ENCODE results near the gene ABCB9.

The ABCB9 gene

DNA sequence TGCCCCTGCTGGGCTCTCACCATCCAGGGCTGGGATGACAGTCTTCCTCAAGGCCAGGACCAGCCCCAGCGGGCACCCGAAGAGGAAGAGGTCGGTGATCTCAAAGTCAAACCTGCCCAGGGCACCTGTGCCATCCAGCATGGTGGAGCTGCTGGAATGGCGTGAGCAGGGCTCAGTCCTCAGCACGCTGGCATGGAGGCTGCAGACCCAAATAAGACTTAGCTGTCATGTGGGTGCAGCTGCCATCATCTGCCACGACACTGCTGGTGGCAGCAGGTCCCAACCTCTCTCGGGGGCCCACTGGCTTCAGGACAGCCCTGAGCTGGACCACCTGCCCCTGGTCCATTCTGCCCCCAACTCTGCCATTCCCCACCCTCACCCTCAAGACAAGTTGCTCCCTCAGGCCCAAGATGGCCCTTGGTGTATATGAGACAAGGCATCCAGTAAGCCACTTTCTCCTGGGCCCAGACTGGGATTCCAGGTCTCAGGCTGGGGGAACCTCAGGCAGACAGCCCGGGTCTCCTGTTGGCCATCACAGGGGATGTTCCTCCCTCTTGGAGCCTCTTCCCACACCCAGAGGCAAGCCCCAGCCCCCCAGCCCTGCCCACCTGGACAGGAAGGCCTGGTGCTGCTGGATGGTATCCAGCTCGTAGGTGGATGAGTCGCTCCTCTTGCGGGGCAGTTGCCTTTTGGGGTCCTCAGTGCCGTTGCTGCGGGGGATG lies 28.7 kb upstream of the ABCB9 start:
- DNase-seq: no peak

- no peak for DNase-seq
Measured at GRCh38 chr12:122994140-122994675, 27.9 kb upstream of the ABCB9 start.

- DNase-seq: no peak
Measured at GRCh38 chr12:122992386-122992785, 26.1 kb upstream of the ABCB9 start.

- no peak for DNase-seq
Measured at GRCh38 chr12:122991623-122992275, 25.5 kb upstream of the ABCB9 start.

DNA sequence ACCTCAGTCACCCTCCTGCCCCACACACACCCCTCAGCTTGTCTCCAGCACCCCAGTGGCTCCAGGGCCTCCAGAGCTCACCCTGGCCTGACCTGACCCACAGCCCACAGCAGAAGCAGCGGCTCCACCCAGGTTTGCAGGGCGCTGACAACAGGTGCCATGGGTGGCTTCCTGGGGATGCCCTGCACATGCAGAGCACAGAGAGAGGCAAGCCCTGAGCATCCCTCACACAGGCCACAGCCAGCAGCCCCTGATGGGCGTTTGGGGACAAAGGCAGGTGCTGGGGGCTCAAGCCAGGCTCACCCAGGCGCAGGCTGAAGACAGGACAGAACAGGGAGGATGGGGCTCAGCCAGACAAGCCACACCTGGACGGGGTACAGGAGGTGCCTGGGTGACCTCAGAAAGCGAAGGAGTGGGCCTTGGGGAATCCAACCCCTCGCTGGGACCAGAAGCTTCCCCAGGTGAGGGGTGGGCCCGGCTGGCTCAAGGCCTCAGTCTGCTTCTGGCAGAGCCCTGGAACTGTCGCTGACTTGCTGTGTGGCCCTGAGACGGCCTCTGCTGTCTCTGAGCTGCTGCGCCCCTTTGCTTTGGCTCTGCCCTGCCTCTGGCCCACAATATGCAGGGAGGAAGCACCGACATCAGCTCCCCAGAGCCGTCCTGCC lies 24.8 kb upstream of the ABCB9 start:
- DNase-seq: no peak

DNA sequence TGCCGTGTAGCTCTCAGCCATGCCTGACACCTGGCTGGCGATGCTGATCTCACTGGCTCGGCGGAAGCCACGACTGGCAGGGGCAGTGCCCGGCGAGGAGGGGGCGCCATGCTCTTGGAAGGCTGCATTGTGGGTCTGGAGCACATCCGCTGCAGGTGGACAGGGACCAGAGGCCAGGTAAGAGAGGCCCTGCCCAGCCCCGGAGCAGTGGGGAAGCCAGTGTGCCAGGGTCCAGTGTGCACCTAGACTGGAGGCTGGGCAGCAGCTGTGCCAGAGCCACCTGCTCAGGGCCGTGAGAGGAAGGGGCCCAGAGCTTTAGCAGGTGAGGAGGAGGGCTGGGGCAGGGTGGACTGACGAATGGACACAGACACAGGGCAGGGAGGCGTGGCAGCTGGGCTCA lies 24.3 kb upstream of the ABCB9 start:
- no peak for DNase-seq

- no peak for DNase-seq
Measured at GRCh38 chr12:122989874-122990419, 23.7 kb upstream of the ABCB9 start.

DNA sequence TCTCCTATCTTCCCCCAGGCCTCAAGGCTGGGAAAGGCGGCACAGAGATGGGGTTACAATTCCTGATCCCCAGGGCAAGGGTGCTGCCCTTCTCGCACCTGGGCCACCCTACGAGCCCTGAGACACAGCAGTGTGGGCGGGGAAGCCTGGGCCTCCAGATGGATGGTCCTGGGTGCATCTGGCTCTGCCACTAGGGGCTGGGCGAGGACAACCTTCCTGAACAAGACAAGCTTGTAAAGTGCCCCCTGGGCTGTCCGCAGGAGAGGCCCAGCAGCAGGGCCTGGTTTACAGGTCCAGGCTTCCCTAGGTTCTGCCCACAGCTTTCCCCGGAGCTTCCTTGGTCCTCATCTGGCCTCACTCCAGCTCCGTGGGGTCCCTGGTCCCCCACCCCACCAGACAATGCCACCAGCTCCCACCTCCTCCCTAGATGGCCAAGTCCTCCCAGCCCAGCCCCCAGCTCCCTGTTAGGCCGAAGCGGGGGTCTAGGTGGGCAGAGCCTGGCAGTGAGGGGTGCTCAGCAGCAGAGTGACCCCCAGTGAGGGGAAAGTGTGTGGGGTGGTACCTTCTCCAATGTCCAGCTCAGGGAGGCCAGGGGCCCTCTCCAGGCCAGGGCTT lies 23.1 kb upstream of the ABCB9 start:
- no peak for DNase-seq

DNA sequence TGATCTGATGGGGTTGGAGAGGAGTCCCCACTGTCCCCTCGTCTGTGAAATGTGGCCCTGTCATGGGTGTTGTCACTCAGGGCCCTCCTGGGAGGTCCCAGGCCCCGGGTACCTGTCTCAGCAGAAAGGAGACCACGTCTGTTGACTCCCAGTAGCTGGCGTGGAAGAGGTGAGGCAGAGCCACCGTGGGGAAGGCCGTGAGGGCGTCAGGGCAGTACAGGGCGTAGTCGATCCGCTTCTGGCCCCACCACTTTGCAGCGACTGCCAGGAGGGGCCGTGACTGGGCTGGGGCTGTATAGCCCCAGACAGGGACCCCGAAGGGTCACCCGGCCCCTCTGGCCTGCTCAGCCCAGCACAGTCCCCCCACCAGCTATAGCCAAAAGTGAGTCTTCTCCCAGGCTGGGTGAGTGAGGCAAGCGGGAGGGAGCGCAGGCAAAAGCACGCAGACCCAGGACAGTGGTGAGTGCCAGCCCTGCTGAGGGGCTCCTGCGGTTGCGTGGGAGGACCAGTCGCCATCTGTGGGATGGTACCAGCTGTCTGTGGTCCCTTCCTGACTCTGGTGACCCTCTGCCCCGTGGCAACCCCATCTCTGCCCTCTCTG lies 22.4 kb upstream of the ABCB9 start:
- no peak for DNase-seq

DNA sequence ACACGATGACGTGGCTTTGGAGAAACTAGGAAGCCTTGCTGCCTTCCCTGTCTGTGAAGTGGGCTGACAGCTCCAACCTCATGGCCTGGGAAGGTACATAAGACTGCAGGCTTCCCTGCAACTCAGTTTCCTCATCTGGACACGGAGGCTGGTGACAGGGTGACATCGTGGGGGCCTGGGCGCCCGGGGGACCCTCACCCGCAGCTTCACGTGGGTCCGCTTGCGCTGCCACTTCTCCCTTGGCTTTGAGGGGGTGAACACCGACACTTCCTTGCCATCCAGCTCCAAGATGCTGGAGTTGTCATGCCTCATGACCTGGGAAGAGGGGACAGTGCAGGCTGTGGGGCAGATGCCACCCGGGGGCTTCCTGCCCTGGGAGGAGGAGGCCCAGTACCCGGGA lies 21.8 kb upstream of the ABCB9 start:
- no peak for DNase-seq

GRCh38 chr12:122987086-122987951 lies 21.1 kb upstream of the ABCB9 start:
- no peak for DNase-seq

- no peak for DNase-seq
Measured at GRCh38 chr12:122986258-122986871, 20.1 kb upstream of the ABCB9 start.

DNA sequence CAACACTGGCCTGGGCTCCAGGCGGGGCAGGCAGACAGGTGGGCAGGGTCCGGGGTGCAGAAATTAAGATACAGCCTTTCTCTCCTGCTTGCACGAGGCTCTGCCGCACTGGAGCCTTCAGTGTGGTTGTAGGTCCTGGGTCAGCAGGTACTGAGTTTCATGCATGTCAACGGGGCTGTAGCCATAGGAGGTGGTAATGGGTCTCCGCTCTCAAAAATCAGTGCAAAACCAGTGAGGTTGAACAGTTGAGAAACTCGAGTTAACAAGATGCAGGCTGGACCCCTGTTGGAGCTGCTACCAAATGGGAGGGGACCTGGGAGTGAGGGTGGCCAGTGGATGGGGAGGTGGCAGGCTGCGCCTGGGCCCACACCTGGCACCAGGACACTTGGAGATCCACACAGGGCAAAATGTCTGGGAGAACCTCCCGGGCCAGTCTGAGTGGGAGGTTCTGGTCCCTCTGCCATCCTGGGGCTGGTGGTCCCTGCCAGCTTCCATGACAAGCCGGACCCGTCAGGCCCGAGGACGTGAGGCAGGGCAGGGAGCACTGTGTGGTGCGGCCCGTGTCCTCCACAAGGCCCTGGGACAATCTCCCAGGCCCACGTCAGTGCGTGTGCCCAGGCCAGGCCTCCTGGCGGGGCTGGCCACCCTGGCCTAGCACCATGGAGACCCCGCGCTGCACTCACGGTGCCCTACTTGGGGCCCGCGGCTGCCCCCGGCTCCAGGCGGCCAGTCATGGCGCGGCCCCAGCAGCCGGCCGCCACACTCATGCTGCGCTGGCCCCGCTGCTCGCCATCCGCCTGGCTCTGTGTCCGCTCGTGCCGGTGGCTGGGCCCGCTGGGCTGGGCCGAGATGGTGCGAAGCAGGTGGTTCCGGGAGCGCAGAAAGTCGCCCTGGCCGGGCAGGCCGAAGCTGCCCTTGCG lies 19.3 kb upstream of the ABCB9 start:
- no peak for DNase-seq

DNA sequence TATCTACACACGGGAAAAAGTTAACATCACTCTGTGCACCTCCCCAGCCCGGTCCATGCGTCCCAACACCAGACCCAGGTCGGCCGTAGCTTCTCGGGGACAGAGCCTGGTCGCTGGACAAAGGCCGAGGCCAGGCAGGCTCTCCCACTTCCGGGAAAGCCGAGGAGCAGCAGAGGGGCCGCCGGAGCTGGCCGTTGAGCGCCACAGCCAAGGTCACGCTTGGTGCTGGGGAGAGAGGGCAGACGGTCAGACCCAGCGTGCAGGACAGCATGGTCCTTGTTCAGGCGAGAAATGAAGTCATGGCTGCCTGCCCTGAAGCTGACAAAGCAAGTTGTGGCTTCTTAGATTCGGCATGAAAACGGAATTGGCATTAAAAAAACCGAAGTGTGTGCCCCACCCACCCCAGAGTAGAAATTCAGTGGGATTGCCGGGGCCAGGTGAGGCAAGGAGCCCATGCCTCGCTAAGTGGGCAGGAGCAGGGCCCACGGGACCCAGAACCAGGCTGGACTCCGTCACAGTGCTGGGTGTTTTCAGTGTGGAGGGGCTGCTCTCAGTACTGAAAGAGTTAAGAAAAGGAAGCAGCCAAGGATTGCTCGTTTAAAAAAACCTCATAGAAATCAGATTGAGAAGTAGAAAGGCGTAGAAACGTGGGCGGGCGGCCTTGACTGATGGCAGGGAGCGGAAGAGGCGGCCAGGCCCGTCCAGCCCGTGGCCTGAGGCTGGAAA lies 18.5 kb upstream of the ABCB9 start:
- DNase-seq: no peak

DNA sequence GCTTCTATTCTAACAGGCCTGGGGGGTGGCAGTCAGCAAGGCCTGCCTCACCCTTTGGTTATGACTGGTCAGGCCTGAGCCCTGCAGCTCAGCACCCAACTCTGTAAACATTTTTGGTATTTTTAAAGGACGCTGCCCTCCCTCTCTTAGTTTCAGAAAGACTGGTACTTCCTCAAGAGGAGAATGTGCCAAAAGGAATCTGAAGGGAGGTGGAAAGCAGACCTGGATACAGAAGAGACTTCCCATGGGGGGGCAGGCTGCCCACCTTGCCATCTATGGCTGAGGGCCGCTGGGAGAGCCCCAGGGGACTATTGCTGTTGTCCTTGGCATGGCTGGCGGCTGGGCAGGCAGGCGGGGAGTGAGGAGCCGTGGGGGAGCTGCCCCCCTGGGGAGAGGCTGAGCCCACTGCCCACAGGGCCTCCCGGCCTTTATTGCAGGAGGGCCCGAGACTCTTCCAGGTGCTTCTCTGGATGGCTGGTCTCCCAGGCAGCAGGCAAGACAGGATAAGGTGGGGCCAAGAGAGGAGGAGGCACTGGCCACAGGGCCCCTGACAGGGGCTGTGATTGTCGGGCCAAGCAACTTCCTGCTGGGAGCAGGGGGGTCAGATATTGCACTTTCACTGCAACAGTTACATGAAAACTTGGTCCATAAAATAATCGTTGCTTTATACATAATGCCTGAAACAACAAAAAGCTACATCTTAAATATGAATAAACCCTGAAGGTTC lies 17.7 kb upstream of the ABCB9 start:
- no peak for DNase-seq

DNA sequence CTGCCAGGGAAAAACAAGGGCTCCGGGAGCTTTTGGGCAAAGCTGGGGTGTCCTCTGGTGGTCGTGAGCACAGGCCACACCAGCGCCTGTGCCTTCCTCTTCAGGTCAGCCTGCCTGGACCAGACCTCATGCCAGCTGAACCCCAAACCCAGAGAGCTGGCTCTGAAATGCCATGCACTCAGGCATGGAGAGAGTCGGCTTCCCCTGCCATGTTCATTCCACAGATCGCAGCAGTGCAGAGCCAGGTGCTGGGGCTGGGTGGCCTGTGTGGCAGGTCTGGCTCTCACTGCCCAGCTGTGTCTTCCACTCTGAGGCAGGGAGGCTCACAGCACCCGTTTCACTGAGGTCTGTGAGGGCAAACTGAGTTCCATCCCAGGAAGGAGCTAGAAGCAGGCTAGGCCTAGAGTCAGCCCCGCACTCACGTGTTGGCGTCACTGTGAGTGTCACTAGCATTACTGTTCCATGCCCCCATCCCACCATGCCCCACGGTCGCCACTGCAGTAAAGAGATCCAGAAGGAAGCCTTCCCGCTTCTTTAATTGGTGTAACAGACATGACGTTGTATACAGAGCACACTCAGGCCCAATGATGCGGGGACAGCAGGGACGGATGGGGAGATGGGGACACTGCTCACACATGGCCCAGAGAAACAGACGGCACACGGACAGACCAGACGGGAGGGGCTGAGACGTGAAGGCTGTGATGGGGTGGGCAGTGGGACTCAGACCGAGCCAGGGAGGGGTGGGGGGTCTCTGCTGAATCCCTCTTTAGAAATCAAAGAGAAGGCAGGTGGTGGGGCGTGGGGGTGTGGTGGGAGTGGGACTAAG lies 16.9 kb upstream of the ABCB9 start:
- DNase-seq: no peak

DNA sequence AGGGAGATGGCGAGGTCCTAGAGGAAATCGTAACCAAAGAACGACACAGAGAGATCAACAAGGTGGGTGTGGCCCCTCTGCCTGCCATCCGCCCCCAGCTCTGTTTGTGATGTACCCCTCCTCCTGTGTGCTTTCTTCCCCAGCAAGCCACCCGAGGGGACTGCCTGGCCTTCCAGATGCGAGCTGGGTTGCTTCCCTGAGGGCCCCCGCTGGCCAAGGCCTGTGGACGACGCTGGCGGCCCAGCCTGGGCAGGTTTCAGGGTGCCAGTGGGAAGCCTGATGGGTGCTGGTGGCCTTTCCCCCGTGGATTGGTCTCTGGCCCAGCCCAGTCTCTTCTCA lies 16.2 kb upstream of the ABCB9 start:
- no peak for DNase-seq

Measured in NCI-H1694 (cell line).